HG02884 (cell line): ENCODE measurements around the gene NAXE.
"Not testable (repeated sequence)": the region's sequence is repeated elsewhere in the genome, so short reads cannot be mapped to it uniquely, and the experiment has no call there.

Experiments
- ATAC-seq: cut with Tn5 transposase; IDR thresholded peaks from one replicate; pipeline ENCODE4 v1.9.1; 2021; ENCODE audit warnings: mild to moderate bottlenecking, moderate library complexity; ENCODE audit not compliant: unreplicated experiment

Gene NAXE

DNA sequence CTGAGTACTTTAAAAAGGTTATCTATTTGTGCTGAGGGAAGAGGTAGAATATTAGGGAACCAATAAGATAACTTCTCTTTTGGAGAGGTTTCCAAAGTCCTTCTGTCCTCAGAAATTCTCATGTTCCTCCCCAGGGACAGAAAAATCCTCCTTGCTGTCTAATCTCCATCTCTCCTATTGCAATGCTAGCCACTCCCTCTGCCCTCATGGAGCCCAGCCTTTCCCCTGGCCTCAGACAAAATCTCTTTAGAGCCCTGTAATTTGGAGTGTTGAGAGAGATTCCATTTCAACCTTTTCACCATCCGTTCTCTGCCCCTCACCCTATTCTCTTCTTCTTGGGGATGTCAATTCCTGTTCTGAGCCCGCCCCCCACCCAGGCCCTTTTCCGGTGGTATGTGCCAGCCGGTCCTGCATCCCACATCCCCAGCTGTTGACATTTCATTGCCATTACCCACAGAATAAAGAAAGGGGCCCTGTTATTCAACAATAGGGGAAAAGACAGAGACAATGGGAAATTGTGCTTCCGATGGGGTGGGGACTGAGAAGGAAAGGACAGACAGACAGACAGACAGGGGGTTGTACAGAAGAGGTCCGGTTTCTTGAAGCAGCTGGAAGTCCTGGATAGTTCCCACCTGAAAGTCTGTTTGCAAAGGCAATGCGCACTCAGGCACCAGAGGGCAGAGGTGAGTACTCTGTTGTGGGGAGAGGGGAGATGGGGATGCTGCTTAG lies 27.4 kb downstream of the NAXE start, which contains the start of gene HAPLN2:
TSS of gene HAPLN2 (plus strand) at position 563 of the 729 bp plus-strand sequence. CDS start 4,076 bp downstream, outside the sequence.
- no peak for ATAC-seq

DNA sequence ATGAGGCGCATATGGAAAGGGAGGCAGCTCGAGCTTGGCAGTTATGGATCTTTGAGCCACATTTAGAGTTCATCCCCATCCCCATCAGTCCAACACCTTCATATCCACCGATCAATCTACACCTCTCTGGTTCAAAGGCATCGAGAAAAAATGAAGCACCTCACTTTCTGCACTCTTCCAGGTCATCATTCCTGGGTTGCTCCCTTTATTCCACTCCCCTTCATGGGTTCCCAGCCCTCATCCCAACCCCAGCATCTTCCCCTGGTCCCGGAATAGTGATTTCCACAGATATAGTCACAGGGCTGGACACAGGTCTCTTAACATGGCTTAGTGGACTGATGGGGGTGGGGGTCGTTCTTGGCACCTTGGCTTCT lies 28.0 kb downstream of the NAXE start:
- no peak for ATAC-seq

DNA sequence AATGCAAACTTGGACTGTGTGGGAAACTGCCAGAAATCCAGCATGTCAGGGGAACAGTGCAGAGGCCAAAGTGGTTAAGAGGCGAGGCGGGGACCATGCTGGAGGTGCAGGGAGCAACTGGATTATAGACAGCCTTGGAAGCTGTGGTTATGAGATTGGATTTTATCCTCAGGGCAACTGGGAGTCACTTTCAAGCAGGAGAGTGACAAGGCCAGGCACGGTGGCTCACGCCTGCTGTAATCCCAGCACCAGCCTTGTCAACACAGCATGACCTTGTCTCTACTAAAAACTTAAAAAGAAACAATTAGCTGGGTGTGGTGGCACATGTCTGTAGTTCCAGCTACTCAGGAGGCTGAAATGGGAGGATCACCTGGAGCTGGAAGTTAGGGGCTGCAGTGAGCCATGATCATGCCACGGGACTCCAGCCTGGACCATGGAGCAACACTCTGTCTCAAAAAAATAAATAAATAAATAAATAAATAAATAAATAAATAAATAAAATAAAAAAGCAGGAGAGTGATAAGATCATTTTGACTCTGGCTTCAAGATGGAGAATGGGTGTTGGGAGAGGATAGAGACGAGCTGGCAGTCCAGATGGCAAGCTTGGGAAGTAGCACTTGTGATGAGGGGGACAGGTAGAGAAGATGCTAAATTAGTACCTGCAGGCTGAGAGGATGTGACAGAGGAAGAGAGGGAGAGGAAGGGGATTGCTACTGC lies 31.2 kb downstream of the NAXE start:
- ATAC-seq, result no peak

DNA sequence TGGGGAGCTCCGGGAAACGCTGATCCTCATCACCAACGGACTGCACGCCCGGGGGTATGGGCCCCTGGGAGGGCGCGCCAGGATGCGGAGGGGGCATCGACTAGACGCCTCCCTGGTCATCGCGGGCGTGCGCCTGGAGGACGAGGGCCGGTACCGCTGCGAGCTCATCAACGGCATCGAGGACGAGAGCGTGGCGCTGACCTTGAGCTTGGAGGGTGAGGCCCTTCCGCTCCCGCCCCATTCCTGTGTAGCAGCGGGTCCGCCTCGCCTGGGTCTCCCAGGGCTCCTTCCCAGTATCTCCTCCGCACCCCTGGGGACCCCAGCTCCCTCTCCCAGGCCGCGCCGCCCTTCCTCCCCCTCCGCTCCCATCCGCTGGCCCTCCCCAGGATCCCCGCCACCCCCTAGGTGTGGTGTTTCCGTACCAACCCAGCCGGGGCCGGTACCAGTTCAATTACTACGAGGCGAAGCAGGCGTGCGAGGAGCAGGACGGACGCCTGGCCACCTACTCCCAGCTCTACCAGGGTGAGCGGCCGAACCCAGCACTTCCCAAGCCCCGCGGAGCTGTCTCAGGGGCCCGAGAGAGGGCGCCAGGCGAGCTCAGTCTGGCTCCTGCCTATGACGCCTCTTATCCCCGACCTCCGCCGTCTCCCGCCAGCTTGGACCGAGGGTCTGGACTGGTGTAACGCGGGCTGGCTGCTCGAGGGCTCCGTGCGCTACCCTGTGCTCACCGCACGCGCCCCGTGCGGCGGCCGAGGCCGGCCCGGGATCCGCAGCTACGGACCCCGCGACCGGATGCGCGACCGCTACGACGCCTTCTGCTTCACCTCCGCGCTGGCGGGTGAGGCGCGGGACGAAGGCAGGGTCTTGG lies 32.6 kb downstream of the NAXE start:
- ATAC-seq, result no peak

DNA sequence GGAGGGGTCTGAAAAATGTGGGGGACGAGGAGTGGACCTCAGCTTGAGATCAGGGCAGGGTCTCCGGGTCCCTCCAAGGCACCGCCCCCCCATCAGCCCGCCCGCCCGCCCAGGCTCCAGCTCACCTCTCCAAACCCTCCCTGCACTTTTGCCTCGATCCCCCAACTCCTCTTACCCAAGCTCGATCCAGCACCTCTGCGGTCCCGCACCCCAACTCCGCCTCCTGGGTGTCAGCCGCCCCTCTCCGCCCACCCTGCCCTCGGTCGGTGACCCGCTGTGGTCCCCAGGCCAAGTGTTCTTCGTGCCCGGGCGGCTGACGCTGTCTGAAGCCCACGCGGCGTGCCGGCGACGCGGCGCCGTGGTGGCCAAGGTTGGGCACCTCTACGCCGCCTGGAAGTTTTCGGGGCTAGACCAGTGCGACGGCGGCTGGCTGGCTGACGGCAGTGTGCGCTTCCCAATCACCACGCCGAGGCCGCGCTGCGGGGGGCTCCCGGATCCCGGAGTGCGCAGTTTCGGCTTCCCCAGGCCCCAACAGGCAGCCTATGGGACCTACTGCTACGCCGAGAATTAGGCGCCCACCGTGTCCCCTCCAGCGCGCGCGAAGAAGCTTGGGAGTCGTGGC lies 33.3 kb downstream of the NAXE start:
- no peak for ATAC-seq

DNA sequence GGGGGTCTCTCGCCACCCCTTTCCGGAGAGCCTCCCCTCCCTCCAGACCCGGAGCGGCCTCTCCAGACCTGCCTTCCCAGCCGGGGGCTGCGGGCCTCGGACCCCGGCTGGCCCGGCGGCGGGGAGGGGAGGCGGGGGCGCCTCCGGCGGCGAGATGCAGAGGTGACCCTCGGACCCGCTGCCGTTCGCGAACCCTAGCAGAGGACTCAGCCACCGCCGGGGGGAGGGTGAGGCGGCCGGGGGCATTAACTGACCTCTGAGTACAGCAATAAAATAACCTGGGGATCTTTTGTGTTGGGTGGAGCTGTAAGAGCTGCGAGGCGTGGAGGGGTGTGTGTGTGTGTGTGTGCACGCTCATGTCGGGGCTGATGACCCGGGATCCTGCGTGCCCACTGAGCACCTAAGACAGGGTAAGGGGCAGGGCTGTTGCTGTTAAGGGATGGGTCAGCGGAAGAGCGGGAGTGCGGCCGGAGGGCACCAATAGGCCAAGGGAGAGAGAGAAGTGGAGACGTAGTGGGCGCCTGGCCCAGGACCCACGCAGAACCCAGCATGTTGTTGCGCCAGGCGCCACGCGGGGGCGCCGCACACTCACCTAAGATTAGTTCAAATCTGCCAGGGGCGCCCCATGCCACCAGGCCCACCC lies 34.0 kb downstream of the NAXE start:
- no peak for ATAC-seq

DNA sequence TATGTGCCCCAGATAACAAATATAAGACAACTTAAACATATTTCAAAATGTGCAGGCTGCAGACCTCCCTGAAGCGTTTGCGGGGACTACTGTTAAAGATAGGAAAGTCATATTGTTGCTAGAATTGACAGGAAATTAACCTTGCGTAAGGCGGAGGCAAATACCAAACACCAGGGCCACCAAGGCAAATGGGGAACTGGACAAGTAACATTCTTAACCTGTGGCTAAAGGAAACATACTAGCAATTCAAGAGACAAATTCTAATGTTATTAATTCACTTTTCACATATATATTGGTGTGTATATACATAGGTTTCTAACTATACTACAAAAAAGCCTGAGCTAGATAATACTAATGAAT lies 34.5 kb downstream of the NAXE start:
- ATAC-seq, result no peak

DNA sequence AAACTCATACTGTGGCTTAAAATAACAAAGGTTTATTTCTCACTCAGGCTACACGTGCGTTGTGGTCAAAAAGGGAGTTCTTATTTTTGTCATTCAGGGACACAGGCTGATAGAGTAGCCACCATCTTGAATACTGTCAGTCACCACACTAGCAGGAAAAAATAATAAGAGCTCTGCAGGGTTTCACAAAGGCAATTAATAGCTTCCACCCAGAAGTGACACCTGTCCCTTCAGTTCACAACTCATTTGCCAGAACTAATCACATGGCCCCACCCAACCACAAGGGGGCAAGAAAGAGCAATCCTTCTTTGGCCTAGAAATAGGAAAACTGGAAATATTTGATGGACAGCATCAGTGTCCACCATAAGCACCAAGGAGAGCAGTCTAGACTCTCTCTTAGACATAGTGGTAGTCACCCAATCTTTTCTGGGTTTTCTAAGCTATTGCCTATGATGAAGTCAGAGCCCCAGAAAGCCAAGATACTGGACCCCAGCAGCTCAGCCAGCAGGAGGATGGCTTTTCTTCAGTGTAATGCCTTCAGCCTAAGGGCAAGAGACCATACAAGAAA lies 35.8 kb downstream of the NAXE start:
- ATAC-seq, result no peak

DNA sequence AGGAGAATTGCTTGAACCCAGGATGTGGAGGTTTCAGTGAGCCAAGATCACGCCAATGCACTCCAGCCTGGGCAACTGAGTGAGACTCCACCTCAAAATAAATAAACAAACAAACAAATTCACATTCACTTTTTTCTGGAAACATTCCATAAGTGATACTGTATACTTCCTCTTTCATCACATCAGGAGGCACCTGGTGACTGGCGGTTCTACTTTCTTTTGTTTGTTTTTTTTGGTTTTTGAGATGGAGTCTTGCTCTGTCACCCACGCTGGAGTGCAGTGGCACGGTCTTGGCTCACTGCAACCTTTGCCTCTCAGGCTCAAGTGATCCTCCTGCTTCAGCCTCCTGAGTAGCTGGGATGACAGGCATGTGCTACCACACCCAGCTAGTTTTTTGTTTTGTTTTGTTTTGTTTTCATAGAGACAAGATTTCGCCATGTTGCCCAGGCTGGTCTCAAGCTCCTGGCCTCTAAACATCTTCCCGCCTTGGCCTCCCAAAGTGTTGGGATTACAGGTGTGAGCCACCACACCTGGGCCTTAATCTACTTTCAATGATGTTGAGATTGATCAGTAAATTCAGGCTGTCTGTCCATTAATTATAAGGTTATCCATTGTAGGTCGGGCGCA lies 38.4 kb downstream of the NAXE start:
- ATAC-seq, result no peak

DNA sequence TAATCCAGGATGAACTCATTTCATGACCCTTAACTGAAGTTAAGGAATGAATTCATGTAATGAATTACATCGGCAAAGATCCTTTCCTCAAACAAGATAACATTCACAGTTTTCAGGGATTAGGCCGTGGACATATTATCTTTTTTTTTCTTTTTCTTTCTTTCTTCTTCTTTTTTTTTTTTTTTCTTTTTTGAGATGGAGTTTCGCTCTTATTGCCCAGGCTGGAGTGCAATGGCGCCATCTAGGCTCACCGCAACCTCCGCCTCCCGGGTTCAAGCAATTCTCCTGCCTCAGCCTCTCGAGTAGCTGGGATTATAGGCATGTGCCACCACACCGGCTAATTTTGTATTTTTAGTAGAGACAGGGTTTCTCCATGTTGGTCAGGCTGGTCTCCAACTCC lies 39.6 kb downstream of the NAXE start:
- ATAC-seq, result not testable (repeated sequence)

DNA sequence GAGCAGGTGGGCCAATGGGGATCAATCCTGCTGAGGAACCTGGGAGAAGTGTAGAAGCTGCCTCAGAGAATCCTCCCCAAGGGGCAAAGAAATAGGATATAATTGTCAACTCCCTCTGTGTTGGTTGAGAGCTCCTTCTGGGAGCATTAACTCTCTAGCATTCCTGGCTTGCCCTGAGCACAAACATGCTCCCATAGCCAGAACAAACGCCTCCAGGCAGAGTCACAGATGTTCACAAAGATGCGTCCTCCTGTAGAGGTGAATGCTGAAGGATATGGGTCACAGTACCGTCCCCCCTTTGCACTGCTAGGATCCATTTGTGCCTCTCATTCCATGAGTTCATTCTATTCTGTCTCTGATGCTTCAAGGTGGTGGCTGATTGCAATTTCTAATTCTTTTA lies 40.8 kb downstream of the NAXE start:
- ATAC-seq, result no peak

DNA sequence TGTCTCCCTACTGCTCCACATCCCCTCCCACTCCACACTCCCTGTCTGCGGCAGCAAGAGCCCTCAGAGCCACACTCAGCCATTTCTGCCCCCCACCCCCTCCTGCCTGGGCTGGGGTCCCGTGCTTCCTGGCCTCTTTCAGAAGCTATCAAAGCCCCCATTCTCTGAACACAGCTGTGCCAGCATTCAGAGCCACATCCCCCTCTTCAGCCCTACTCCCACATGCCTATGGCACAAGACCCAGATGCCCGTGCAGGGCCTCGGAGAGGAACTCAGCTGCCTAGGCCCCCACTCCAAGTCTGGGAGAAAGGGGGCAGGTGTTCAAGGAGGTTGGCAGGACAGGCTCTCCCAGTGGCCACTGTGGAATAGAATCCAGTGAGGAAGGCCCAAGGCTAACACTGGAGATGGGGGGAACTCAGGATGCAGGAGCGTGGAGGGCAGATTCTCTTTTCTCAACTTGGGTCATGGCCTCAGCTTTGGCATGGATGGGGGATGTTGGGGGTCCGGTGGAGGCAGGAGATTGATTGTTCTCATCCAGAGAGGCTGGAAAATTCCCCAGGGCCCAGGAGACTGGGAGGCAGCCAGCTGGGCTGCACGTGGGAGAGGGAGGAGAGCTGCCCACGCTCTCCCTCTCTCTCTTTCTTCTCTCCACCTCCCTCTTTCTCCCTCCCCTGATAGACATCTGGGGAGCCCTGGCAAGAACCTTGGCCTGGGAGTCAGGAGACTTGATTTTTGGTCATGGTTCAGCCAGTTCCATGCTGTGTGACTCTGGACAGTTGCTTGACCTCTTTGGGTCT lies 46.8 kb downstream of the NAXE start:
- ATAC-seq, result no peak

DNA sequence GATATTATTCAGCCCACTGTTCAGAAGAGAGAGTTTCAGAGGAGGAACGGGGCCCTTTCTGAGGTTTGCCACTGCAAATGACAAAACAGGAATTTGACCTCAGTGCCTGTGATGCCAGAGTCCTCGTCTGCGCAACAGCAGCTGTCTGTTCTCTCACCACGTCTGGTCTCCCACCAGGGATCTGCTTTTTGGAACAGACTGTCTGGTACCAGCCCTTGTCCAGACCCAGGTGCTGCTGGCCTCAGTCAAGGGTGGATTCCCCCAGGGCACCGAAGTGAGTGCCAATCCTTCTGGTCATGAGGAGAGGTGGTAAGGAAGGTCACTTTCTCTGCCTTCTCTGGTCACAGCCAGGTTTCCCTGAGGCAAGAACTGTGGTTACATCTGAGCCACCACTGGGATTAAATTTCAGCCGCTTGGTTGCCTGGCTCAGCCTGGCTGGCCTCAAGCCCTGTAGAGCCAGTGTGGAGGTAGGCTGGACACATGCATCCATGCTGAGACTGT lies 48.1 kb downstream of the NAXE start:
- ATAC-seq, result no peak

DNA sequence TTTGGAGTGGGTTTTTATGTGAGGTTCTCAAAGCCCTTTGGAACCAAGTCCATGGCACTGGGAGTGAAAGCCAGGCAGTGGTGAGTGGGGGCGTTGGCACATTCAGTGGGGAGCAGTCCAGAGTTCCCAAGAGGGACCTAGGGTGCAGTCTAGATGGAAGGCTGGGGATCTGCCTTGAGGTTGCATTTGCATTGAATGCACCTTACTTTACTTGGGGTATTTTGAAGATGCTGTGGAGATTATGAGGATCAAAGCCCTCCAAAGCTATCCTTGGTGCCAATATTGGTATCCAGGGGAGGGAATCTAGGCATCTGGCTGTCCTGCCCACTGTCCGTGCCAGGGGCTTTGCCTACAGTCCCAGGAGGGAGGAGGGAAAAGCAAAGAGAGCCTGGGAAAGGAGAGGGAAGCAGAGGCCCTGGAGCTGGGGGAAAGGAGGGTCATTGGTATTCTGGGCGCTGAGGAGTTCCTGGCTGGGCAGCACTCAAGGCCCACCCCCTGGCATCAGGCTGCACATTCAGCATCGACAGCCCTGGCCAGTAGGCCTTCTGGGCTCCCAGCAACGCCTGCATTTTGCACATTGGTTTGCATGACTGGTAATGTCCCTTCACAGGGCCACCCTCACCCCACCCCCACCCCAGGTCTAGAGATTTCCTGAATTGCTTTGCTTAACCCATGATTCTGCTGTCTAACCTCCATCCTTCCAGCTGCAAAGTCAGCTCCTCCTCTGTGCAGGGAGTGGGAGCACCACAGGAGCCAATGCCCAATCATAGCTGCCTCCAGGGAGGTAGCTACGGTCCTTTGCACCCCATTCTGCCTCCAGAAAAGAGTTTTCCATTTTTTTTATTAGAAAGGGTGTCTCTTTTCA lies 49.5 kb downstream of the NAXE start:
- no peak for ATAC-seq

DNA sequence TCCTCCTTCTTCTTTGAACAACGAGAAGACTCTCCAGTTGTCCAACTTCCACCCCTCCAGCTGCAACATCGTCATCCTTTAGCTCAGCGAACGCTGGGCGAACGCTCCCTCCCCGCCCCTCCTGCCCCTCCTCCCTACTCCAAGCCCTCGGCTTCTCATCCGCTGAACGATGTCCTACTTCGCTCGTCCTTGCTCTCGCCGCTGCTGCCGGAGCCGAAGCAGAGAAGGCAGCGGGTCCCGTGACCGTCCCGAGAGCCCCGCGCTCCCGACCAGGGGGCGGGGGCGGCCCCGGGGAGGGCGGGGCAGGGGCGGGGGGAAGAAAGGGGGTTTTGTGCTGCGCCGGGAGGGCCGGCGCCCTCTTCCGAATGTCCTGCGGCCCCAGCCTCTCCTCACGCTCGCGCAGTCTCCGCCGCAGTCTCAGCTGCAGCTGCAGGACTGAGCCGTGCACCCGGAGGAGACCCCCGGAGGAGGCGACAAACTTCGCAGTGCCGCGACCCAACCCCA lies 50.2 kb downstream of the NAXE start, which contains the start of gene BCAN:
TSS of gene BCAN (plus strand) at position 357 of the 504 bp plus-strand sequence. CDS start 3,938 bp downstream, outside the sequence.
- ATAC-seq, result no peak

DNA sequence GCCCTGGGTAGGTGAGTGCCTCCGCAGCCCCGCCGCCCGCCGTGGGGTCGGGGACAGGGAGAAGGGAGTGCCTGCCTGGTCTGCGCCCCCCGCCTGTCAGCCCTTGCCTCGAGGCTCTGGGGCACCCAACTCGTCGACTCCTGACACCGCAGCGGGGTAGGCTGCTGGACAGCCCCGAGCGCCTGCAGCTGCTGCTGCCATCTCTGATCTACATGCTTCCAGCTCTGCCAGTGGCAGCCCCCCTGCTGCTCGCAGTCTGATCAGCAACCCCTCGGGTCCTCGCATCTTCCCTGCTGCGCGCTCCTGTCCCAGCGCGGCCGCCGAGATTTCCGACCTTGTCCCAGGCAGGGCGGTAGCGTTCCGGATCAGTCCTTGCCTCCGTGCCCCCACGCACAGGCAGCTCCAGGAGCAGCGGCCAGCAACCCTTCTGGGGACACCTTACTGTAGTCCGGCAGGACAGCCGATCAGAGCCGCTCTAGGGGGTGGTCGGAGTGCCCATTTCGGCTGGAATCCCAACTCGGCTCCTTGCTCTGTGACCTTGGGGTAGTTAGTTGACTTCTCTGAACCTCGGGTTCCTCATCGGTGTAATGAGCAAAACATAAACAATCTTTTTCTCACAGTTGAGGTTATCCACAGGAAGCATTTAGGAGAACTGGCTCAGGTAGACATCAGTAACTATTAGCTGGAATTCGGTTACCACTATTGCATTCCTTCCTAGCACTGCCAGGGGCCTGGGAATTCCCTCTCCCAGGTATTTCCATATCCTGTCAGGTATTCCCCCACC lies 50.9 kb downstream of the NAXE start:
- no peak for ATAC-seq
